Neural progenitor cell (in vitro differentiated cells): ENCODE measurements around the gene TUBG2.

Experiments
- CTCF ChIP-seq: fragments of 200-600 bp; sonication (generic); IDR thresholded peaks from 2 replicates; pipeline ENCODE4 v1.5.1; 2017; ENCODE audit warnings: antibody characterized with exemption, mild to moderate bottlenecking
- EZH2 ChIP-seq: fragments of 200-600 bp; sonication (generic); IDR thresholded peaks from 2 replicates; pipeline ENCODE4 v1.6.1; 2017; ENCODE audit warnings: antibody characterized with exemption, mild to moderate bottlenecking, moderate library complexity

GRCh38 chr17:42623271-42623670 is 35.8 kb upstream of the TUBG2 start:
- TF ChIP-seq CTCF (no peak), EZH2 (no peak)
